Activated T-helper 17 cell treated with anti-CD3 and anti-CD28 coated beads, Interleukin-2, amount 50 U/mL, for 72 hours (primary cell): ENCODE results near the gene SON. TPM values are rescaled to one million over a fixed set of nuclear protein-coding genes. Genes with fewer than 3 reads are reported as not detected.
"Not testable (repeated sequence)": the region's sequence is repeated elsewhere in the genome, so short reads cannot be mapped to it uniquely, and the experiment has no call there.

Experiments used
- ATAC-seq: fragments of 150-1000 bp; cut with Tn5 transposase; replicated peaks from 2 replicates; pipeline ENCODE4 v1.10.0; 2021; ENCODE audit warnings: mild to moderate bottlenecking, moderate library complexity
- H3K27ac Mint-ChIP-seq: one replicate; pipeline ENCODE4 v1.8.0; 2022; ENCODE audit warnings: mixed read lengths
- H3K27me3 Mint-ChIP-seq: one replicate; pipeline ENCODE4 v1.8.0; 2022; ENCODE audit warnings: mixed read lengths
- H3K36me3 Mint-ChIP-seq: one replicate; pipeline ENCODE4 v1.8.0; 2022; ENCODE audit warnings: low read depth, mild to moderate bottlenecking, mixed read lengths
- H3K4me1 Mint-ChIP-seq: one replicate; pipeline ENCODE4 v1.8.0; 2022; ENCODE audit warnings: mixed read lengths
- H3K4me3 Mint-ChIP-seq: one replicate; pipeline ENCODE4 v1.8.0; 2022; ENCODE audit warnings: mild to moderate bottlenecking, mixed read lengths
- H3K9me3 Mint-ChIP-seq: one replicate; pipeline ENCODE4 v1.8.0; 2022; ENCODE audit warnings: mixed read lengths
- total RNA-seq, 2 donors: library from RNA; stranded (reverse); gene quantifications; one replicate each; pipeline ENCODE4 v1.2.3, GENCODE V29; 2022

Gene SON
- total RNA-seq, 2 donors from 2014 or later, result 242 to 282 TPM

GRCh38 chr21:33622253-33622652, 79.4 kb downstream of the SON start:
- Mint-ChIP-seq H3K36me3 (peaks cover 58% of the 10 kb centered on the region), H3K4me1 (no peaks in the 10 kb centered on the region), H3K9me3 (no peaks in the 10 kb centered on the region), H3K27ac (no peak overlapping the region), H3K4me3 (no peak overlapping the region), H3K27me3 (no peaks in the 10 kb centered on the region)
- no peak for ATAC-seq

GRCh38 chr21:33626151-33626550, 83.3 kb downstream of the SON start:
- not testable (repeated sequence) for H3K9me3 Mint-ChIP-seq, ATAC-seq, H3K27ac Mint-ChIP-seq, H3K4me3 Mint-ChIP-seq, H3K27me3 Mint-ChIP-seq, H3K4me1 Mint-ChIP-seq
- H3K36me3 Mint-ChIP-seq, result peaks cover 65% of the 10 kb centered on the region

Other genes with a start within 250 kb of the SON start
- gene IFNAR1, start 218.1 kb upstream of the SON start, total RNA-seq, result 10 to 100 TPM; 38.5 to 38.8 TPM
- 1 to 10 TPM; 5.8 to 8.5 TPM for gene IFNGR2, start 139.6 kb upstream of the SON start, total RNA-seq
- gene TMEM50B, start 63.1 kb upstream of the SON start, total RNA-seq, result 10 to 100 TPM; 20.0 to 22.5 TPM
- under 1 TPM; 0.54 to 0.79 TPM for gene DNAJC28, start 51.3 kb upstream of the SON start, total RNA-seq
- gene GART, start 921 bp upstream of the SON start, total RNA-seq, result 100 to 1,000 TPM in 1 of 2 donors, 10 to 100 TPM in 1; 91.9 to 196 TPM
- 10 to 100 TPM; 39.8 to 43.0 TPM for gene DONSON, start 45.6 kb downstream of the SON start, total RNA-seq
- gene CRYZL1, start 98.7 kb downstream of the SON start, total RNA-seq, result 10 to 100 TPM; 29.5 to 52.8 TPM
- gene ITSN1, start 99.5 kb downstream of the SON start, total RNA-seq, result 1 to 10 TPM; 3.8 to 4.3 TPM